HG03095 (cell line): Measurements from ENCODE around the gene B4GALT2.

Experiments
- ATAC-seq: cut with Tn5 transposase; IDR thresholded peaks from one replicate; pipeline ENCODE4 v1.9.1; 2021; ENCODE audit warnings: moderate library complexity; ENCODE audit not compliant: unreplicated experiment

The B4GALT2 gene

DNA sequence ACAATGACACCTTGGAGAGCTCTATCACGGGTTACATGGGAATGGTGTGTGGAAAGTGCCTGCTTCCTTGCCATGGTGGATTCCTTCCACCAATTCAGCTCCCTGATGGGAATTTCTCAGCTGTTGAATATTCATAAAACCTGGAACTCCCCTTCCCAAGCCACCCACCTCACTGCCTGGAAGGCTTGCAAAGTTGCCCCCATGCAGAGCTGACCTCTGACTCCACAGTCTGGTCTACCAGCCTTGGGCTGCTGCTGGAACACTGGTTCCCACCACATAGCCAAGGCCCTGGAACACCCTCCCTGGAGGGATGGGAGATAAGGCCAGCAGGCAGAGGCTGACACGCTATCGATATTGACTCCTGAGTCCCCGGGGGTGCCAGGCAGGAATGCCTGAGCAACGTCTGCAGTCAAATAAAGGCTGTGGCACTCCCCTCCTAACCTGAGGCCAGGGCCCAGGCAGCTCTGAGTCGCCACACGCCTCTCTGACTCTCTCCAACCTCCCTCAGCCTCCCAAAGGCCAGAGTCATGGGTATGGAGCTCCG lies 21.2 kb downstream of the B4GALT2 start:
- ATAC-seq = no peak

DNA sequence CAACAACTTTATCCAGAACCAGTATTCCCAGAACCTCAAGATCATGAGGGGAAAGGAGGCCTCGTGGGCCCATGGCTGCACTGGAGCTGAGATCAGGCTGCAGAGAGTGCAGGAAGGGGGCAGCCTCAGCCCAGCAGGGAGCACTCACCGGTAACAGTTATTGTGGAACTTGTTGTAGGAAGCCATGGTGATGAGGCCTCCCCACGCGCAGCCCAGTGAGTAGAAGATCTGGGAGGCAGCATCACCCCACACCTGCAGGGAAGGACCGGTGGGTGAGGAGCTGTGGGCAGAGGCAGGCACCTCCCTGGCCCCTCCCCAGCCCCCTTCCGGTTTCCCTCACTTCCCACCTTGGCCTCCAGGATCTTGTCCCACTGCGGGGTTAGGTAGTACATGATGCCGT lies 23.2 kb downstream of the B4GALT2 start:
- no peak for ATAC-seq

DNA sequence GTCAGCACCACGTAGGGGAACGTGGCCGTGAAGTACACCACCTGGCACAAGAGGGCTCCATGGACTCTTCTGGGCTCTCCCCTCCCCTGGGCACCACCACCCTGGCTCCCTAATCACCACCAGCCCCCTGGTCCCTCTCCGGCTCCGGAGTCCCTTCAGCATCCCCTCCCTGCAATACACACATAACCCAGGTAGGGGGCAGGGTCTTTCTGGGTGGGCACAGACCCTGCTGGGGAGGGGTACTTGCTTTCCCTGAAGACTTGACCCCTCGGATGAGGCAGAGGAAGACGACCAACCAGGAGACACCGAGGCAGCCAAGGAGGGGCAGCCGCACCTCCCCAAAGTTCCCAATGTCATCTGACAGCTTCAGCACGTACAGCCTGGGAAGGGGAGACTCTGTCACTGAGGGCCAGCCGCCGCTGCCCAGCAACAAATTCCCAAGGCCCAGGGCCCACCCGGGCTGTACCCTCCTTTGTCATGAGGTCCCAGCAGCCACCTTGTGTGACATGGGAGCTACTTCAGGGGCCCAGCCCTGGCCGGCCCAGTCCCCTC lies 23.7 kb downstream of the B4GALT2 start:
- no peak for ATAC-seq

DNA sequence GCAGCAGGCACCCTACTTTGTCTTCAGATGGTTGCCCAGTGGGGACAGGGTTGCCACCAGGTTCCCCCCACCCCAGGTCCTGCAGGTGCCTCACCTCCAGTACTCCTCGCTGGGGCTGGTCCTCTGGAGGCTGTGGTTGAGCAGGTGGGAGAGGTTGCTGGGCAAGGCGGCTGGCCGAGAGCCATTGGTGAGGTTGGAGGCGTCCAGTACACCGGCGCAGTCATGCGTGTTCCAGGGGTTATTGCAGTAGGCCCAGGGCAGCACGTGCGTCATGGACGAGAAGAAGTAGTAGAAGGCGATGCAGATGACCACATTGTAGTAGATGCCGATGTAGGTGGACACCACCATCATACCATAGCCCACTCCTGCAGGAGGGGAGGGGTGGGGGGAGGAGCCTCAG lies 29.2 kb downstream of the B4GALT2 start:
- ATAC-seq = no peak

DNA sequence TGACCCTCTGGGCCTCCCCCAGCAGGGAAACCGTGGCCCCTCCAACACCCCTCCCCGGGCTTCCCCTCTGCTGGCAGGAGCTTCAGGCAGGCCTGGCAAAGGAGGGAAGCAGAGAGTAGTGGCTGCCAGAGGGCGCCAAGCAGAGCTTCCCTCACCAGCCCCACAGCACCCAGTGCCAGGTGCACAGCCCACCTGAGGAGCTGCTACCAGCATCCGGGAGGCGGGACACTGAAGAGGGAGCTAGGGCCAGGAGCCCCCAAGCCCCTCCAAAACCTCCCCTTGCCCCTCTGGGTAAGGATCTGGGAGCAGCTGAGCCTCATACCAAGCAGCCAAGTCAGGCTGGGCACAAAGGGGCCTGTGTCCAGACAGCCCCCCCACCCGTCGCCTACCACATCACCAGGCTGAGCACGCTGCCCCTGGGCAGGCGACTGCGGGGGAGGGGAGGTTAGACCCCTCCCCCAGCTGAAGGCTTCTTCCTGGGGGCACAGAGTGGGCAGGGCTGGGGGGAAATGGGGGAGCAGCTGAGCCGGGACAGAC lies 32.0 kb downstream of the B4GALT2 start:
- no peak for ATAC-seq

DNA sequence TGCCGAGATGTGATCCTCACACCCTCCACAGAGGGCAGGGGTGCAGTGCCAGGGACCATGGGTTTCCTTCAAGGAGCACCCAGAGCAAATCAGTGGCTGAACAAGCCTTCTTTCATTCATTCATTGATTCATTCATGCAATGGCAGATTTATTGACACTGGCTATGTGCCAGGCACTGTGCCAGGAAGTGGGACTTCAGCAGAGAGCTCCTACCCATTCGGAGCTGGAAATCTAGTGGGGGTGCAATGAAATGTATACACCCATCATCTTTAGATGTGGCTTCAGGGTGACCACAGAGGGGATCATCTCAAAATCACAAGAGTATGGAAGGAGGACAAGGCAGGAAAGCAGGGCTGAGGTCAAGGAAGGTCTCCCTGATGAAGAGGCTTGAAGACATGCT lies 33.4 kb downstream of the B4GALT2 start:
- no peak for ATAC-seq

DNA sequence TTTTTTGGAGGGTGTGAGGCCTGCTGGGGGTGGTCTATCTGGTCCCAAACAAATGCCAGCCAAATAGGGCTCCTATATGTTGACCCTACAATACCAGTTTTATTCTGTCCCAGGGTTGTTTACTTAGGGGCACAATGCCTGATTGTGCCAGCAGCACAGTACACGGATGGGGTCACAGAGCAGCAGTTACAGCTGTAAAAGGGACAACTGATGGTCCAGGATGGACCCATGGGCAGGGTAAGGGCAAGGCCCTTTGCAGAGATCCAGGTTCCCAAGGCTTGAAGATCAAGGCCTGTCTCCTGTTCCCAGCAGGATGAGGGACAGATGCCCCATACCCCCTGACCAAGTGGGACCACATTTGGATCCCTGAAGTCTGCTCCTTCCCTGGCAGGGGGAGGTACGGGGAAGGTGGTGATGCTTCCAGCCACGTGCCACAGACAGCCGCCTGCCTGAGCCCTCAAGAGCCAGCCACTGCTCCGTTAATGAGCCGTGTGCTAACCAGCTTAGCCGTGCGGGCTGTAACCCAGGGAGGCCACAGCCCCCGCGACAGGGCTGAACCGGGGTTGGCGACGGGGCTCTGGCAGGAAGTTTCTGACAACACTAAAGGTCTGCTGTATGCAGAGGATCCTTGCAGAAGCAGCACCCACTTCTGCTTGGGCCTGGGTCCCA lies 34.1 kb downstream of the B4GALT2 start:
- no peak for ATAC-seq

DNA sequence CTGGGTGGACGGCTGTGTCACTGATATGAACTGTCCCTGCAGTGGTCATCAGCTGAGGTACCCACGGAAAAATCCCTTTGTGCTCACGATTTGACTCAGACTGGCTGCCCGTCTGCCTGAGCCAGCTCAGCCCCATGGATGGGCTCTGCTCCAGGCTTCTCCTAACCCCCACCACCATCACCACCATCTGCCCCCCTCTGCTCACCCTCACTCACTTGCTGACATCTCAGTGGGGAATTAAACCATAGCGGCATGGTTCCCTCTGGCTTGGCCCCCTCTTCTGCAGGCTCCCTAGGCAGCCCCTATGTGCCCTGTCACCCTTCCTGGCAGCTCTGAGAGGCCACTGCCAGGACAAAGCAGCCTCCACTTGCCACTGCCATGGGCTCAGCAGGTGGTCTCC lies 34.9 kb downstream of the B4GALT2 start:
- no peak for ATAC-seq

DNA sequence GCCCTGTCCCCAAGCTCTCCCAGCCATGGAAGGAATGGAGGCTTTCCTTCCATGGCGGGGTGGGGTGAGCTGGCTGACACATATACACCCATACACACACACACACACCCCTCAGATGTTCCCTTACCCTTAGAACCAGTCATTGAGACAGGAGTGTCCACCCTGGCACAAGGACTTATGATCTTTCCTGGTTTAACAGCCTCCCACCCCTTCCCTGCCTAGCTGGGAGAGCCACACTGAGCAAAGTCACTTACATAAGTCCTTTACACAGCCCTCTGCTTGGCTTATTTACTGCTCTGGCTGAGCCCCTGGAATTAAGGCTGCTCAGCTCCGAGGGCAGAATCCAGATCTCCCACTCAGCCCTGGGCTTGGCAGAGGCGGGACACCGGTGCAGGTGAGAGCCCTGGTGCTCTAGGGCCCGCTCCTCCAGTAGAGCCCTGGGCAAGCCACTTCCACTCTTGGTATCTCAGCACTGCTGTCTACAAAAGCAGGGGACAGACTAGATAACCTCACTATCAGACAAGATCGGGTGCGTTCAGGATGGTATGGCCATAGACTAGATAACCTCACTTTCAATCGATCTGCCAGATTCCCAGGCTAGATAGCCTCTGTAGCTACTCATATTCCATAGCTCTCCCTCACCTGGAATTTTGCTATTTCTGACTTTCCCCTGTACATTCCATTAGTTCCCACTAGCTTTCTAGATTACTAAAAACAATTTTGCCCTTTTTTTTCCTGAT lies 35.5 kb downstream of the B4GALT2 start:
- ATAC-seq = no peak

DNA sequence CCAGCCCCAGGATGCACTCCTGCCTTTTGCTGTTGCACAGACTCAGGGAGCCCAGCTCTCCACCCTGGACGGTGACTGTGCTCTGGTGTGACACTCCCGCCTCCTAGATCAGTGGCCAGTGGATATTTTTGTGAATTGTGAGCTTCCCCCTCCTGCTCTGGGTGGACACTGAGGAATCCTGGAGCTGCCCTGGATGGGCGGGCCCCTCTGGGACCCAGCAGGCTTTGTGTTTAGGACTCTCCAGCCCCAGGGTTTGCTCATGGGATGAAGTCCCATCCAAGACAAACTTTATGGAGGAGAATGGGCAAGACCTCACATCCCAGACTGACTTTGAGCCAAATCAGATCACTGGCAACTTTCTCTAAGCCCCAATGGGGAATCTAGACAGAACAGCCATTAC lies 36.2 kb downstream of the B4GALT2 start:
- ATAC-seq = no peak

DNA sequence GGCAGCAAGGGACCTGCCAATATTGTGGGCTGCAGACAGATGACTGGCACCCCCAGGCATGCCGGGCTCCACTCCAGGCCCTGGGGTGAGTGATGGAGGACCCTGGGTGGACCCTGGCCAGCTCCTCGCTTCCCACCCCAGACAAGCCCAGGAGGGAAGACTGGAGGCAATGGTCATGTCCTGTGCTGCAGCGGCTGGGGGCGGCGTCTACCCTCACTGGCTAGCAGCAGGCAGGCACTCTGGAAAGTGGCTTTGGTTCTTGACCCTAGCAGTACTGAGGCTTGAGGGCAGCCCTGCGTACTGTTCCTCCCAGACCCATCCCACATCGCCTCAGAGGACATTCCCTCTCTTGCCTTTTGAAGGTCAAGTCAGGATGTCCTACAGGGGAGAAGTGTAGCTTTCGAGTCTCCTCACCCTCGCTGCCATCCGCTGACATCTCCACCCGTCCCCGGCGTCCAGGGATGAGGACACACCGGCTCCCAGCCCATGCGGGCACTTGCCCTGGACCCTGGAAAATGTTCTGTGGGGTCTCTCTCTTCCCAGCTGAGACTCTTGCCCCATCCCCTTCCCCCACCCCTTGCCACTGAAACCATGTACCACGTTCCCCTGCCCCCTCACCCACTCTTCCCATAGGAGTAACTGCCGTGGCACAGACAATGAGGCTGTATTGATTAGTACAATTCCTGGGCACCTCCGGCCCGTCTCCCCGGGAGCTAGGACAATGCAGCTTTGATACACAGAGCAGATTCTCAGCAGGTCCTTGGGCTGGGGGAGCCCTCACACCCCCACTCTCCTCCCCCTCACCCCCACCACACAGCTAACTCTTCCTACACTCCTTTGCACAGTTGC lies 37.3 kb downstream of the B4GALT2 start:
- no peak for ATAC-seq

DNA sequence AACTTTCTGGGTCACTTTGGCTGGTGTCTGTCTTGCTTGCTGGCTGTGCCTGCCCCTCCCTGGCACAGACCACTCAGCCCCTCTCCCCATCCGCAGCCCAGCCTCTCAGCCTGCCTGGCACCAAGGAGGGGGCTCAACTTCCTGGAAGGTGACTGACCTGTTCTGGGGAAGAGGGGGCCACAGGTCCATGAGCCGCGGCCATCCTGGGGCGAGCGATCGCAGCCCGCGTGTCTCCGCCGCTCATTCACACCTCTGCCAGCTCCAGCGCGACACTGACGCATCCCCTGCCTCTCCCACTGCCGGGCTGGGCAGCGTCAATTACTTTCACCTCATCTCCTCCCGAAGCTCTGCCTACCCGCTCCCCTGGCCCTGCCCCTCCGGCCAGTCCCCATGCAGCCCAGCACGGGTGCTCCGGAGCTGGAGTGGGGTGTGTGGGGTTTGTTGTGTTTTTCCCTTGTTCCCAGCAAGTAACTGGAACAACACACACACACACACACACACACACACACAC lies 37.9 kb downstream of the B4GALT2 start:
- ATAC-seq = no peak

DNA sequence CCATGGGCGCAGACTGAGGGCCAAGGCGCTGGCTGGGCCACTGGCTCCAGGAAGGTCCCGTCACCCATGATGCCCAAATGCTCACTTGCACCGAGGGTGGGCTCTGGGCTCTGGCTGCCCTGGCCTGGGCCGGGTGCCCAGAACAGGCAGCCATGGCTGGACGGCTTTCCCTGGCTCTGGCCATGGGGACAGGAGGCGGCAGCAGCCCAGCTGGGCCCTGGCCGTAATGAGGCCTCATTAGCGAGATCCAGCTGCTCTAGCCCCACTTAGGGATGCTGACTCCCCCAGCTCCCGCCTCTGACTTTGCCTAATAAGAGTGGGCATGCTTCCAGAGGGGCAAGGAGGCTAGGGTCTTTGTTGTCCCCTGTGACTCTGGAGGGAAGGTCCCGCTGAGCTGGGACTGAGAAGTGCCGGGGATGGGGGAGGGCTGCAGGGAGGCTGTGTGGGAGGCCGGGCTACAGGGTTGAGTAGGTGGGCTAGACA lies 40.5 kb downstream of the B4GALT2 start:
- no peak for ATAC-seq

DNA sequence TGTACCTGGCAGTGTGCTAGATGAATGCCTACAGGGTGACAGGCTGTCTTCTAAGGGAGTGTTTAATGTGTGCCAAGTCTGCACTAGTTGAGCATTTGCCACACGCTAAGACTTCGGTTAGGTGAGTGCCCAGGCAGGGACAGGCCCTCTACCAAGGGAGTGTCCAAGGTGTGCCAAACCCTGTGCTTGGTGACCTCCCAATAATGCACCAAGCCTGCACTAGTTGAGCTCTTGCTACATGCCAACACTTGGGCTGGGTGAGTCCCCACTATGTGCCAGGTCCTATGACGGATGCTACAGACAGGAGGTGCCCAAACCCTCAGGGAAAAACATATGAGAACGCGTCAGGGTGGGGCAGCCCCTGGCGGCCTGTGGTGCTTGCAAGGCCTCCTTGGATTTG lies 41.5 kb downstream of the B4GALT2 start:
- no peak for ATAC-seq

DNA sequence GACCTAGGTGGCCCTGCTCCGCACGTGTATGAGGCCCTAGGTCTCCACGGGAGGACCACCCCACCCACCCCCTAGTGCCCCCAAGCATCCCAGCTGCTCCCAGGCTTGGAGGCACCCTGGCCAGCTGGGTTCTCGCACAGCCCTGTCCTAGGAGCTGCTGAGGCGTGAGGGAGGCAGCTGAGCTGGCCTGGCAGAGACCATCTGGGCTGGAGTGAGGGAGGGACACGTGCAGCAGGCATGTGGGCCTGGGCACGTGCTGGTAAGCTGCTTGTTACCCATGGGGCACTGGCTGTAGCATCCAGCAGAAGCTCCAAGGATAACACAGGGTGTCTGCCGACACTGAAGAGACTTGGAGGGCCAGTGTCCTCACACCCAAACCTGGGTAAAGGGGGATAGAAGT lies 42.1 kb downstream of the B4GALT2 start:
- no peak for ATAC-seq

DNA sequence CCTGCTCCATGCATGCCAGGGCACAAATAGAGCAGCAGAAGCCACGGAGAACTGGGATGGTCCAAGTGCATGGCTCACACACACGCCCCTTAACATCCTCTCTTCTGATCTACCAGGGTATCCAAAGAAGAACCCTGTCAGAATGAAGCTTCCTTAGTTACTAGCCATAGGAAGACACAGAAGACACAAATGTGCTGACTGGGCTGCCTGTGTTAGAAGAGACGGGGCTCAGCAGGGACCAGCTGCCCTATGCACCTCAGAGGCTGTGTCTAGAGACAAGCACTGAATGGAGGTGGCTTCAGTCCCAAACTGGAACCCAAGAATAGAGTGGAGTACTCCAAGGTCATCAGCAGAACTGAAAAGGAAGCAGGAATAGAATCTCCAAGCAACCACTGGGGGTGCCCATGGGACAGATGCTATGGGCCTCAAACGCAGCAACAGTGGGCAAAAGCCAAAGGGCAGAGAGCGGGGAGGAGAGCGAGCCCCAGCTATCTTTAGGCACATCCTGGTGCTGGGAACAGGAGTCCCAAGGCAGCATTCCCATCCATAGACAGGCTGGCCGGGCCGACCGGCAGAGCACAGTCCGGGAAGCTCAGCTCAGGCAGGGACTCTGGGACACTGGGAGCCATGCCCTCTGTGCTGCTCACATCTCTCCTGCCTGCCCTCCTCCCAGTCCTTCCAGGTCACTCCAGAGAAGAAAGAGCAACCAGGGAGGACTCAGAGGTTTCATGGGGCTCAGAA lies 42.7 kb downstream of the B4GALT2 start:
- ATAC-seq = no peak

DNA sequence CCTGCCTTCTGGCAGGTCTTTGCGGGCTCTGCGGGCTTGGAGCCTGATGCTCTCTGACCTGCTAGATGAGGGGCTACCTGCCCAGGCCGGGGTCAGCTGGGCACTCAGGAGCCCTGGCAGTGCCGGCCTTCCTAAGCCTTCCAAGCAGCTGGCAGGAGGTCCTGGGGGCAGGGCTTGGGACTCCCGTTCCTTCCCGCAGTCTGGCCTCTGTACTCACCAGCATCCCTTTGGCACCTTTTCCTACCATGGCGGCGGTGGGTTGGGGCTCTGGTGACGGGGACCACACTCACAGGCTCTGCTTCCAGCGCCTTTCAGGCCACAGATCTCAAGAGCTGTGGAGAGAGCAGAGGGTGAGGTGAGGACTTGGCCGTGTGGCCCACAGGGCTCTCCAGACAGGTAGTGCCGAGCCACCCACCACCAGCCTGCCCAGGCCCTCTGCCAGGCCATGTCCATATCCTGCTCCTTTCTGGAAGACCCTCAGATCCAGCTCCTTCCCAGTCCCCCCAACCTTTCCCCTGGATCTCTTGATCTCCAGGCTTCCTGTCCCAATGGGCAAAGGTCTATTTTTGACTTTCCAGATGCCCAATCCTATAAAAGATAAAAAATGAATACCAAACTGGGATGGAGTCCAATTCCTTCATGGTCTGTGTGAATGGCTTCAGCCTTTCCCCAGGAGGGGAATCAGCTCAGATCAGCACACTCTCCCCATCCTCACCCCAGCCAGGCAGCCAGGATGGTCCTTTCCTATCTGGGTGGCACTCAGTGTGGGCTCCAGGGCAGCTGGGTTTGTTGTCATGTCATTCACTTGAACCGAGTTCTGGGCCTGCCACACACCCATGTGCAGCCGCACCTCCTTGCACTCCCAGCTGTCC lies 45.3 kb downstream of the B4GALT2 start:
- ATAC-seq = no peak

DNA sequence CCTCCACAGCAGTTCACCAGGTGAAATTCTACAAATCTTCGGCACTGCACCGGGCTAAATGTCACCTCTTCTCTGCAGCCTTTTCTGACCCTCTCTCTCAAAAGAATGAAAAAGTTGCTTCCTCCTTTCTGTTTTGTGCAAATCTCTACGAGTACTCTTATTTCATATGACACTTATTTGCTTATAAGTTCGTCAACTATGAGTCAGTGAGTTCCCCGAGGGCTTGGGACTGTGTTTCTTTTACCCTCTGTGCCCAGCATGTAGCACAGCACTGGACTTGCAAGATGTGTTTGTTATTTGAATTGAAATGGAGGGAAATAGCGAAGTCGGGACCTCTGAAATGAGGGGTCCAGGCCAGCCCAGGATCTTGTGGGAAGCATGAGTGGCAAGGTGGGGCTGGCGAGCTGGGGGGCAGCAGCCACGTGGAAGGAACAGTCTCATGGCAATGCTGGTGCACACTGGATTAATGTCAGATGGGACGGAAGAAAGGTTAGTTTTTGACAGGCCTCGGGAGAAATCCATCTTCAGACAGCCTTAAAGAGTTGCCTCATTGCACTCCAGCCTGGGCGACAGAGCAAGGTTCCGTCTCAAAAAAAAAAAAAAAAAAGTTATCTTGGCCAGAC lies 46.0 kb downstream of the B4GALT2 start:
- no peak for ATAC-seq

DNA sequence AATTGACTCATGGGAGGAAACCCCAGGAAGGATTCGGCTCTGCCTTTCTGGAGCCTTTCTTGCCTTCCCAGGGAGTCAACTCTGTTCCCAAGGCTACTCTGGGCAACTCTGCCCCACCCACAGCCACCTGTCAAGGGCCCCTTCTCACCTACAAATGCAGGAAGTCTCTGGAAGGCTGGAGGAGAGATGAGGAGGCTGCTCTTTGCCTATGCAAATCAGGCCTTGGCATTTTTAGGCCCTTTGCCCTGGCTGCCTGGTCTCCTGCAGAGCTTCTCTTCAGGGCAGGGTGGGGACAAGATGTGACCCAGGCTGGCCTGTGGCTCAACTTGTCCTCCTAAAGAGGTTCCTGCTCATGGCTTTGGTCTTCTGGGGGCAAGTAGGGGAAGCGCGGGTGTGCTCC lies 46.8 kb downstream of the B4GALT2 start:
- ATAC-seq = no peak
